ENCODE results near the gene GMPR.
A peak's percentile ranks its signal among the peaks of the same experiment; 100 is the strongest.

The GMPR gene

DNA sequence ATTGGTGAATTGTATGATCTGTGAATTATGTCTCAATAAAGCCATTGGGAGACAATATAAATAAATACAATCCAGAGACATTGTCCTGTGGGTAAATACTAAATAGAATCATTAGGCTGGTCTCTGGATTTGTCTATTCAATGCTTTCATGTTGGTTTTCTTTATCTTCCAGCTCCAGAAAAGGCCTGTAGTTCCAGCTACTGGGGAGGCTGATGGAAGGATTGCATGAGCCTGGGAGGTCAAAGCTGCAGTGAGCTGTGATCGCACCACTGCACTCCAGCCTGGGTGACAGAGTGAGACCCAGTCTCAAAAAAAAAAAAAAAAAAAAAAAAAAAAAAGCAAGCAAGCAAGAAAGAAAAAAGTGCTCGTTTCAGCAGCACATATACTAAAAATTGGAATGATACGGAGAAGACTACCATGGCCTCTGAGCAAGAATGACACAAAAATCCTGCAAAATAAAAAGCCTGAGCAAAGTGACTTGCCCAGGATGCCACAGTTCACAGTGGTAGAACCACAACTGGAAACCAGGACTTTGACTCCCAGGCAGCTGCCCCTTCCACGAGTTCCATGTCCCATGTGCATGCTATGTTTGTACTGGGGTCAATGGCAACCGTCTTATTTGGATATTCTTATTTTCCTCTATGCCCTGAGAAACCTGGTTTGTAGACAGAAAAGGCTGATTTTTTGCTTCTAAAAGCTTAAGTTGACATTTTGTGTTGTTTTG, 33.6 kb upstream of the GMPR start:
- H3K23ac ChIP-seq (ENCODE audit: low read length): no peak overlapping the region
- no peak overlapping the region for H2BK120ac ChIP-seq (ENCODE audit: insufficient read depth, low read length, poor library complexity)
- H2BK12ac ChIP-seq (ENCODE audit: low read length): no peak overlapping the region
- no peak overlapping the region for H2BK5ac ChIP-seq (ENCODE audit: low read depth, low read length, poor library complexity)
- H3K4me2 ChIP-seq (ENCODE audit: low read length): no peak overlapping the region
- no CpG with 5 or more reads among the region's 5 CpGs for WGBS (ENCODE audit: extremely low coverage, insufficient coverage, insufficient read length)
- H3K4me3 ChIP-seq (ENCODE audit: low read depth, low read length): no peak overlapping the region
- no peak overlapping the region for H4K91ac ChIP-seq (ENCODE audit: low read depth, low read length)
- H3K9me3 ChIP-seq (ENCODE audit: insufficient read depth, low read depth, low read length): no peaks in the 10 kb centered on the region
- H2AFZ ChIP-seq (ENCODE audit: insufficient read depth, low read length, poor library complexity): no peak overlapping the region
- no peaks in the 10 kb centered on the region for H3K36me3 ChIP-seq (ENCODE audit: control insufficient read depth in 1 of 2, insufficient read depth in 2 of 2, low read length in 2 of 2)
- no peak for DNase-seq
- H3K4me1 ChIP-seq (ENCODE audit: control insufficient read depth in 1 of 2, insufficient read depth in 2 of 2, low read length in 2 of 2): peaks cover 0 to 2% of the 10 kb centered on the region in 2 experiments
- no peak overlapping the region for H3K9ac ChIP-seq (ENCODE audit: low read length)
- H3K27me3 ChIP-seq (ENCODE audit: insufficient read depth, low read length): no peaks in the 10 kb centered on the region
- no peaks in the 10 kb centered on the region for H3K79me2 ChIP-seq (ENCODE audit: control insufficient read depth, insufficient read depth, low read length, poor library complexity)
- H4K8ac ChIP-seq (ENCODE audit: low read depth, low read length): no peak overlapping the region
- H4K12ac ChIP-seq (ENCODE audit: low read depth, low read length): no peak overlapping the region
- H3K79me1 ChIP-seq (ENCODE audit: low read length): no peaks in the 10 kb centered on the region
- no peak overlapping the region for H2AK5ac ChIP-seq (ENCODE audit: low read length)
- no peak overlapping the region for H3K27ac ChIP-seq (ENCODE audit: low read depth, low read length)
- H3K14ac ChIP-seq (ENCODE audit: low read length): no peak overlapping the region
- H3K18ac ChIP-seq (ENCODE audit: low read length): no peak overlapping the region
- H3K4ac ChIP-seq (ENCODE audit: low read depth, low read length): no peak overlapping the region

DNA sequence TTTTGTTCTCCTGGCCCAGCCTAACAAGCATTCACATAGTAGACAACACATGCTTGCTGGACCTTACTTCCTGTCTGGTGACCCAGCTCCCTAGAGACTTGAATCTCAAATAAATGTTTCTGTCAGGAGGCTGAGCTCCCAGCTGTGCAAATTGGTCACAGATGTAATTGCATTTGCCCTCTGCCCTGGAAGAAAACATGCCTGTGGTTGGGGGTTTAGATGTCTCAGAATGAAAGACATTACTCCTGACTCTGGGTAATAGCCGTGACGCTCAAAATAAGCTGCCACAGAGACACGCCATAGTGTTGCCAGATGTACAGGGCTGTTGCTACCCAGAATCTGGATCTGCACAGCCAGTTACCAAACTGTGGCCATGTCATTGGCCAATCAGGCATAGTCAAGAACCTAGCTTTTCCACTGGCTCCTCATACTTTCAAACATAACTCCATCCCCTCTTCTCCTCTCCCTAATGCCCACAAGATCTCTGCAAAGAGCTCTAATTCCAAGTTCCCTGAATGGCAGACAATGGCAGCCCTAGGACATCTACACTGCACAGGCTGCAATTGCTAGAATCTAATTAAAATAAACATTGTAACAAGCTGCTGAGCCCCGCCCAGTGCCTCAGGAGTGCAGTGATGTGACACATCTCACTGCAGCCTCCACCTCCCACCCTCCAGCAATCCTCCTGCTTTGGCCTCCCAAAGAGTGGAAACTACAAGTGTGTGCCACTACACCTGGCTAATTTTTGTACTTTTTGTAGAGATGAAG, 32.8 kb upstream of the GMPR start:
- no peak for DNase-seq
- H2BK120ac ChIP-seq (ENCODE audit: insufficient read depth, low read length, poor library complexity): peak overlapping the region; percentile 41
- no peak overlapping the region for H3K4me2 ChIP-seq (ENCODE audit: low read length)
- H4K91ac ChIP-seq (ENCODE audit: low read depth, low read length): peak overlapping the region; percentile 55
- no peak overlapping the region for H3K4me3 ChIP-seq (ENCODE audit: low read depth, low read length)
- no peak overlapping the region for H3K14ac ChIP-seq (ENCODE audit: low read length)
- H2AFZ ChIP-seq (ENCODE audit: insufficient read depth, low read length, poor library complexity): no peak overlapping the region
- no peaks in the 10 kb centered on the region for H3K27me3 ChIP-seq (ENCODE audit: insufficient read depth, low read length)
- H3K36me3 ChIP-seq (ENCODE audit: control insufficient read depth in 1 of 2, insufficient read depth in 2 of 2, low read length in 2 of 2): no peaks in the 10 kb centered on the region
- H3K79me1 ChIP-seq (ENCODE audit: low read length): no peaks in the 10 kb centered on the region
- H4K12ac ChIP-seq (ENCODE audit: low read depth, low read length): peak overlapping the region; percentile 46
- H3K4ac ChIP-seq (ENCODE audit: low read depth, low read length): no peak overlapping the region
- H4K8ac ChIP-seq (ENCODE audit: low read depth, low read length): no peak overlapping the region
- H2BK5ac ChIP-seq (ENCODE audit: low read depth, low read length, poor library complexity): no peak overlapping the region
- H3K9ac ChIP-seq (ENCODE audit: low read length): no peak overlapping the region
- no CpG with 5 or more reads among the region's 4 CpGs for WGBS (ENCODE audit: extremely low coverage, insufficient coverage, insufficient read length)
- no peak overlapping the region for H3K23ac ChIP-seq (ENCODE audit: low read length)
- H2BK12ac ChIP-seq (ENCODE audit: low read length): peak overlapping the region; percentile 52
- H3K9me3 ChIP-seq (ENCODE audit: insufficient read depth, low read depth, low read length): no peaks in the 10 kb centered on the region
- no peaks in the 10 kb centered on the region for H3K79me2 ChIP-seq (ENCODE audit: control insufficient read depth, insufficient read depth, low read length, poor library complexity)
- no peak overlapping the region for H3K18ac ChIP-seq (ENCODE audit: low read length)
- H3K27ac ChIP-seq (ENCODE audit: low read depth, low read length): no peak overlapping the region
- no peak overlapping the region for H2AK5ac ChIP-seq (ENCODE audit: low read length)
- H3K4me1 ChIP-seq (ENCODE audit: control insufficient read depth in 1 of 2, insufficient read depth in 2 of 2, low read length in 2 of 2): peaks cover 0 to 2% of the 10 kb centered on the region in 2 experiments

DNA sequence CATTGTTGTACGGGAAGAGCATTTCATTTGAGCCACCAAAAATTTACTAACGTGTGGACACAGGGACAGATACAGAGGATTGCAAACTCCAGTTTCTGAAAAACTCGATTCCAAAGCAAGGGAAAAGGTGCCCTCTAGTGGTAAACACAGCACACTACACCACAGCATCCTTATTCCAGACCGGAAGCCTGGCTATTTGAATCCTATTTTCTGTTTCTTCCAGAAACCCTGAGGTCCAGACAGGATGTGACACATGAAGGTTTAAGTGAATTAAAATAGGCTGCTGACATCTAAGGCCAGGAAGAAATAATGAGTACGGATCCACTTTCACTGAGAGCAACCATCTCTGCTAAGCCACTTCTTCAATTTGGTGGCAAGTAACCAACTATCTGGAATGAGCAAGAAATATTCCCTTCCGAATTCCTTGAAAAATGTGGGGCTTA, 31.8 kb upstream of the GMPR start:
- Histone ChIP-seq H2BK12ac (ENCODE audit: low read length) (no peak overlapping the region), H3K4me1 (ENCODE audit: control insufficient read depth in 1 of 2, insufficient read depth in 2 of 2, low read length in 2 of 2) (peaks cover 0 to 2% of the 10 kb centered on the region in 2 experiments), H4K91ac (ENCODE audit: low read depth, low read length) (no peak overlapping the region), H3K27ac (ENCODE audit: low read depth, low read length) (no peak overlapping the region), H4K12ac (ENCODE audit: low read depth, low read length) (no peak overlapping the region), H3K36me3 (ENCODE audit: control insufficient read depth in 1 of 2, insufficient read depth in 2 of 2, low read length in 2 of 2) (no peaks in the 10 kb centered on the region), H3K23ac (ENCODE audit: low read length) (no peak overlapping the region), H3K27me3 (ENCODE audit: insufficient read depth, low read length) (no peaks in the 10 kb centered on the region), H3K4me2 (ENCODE audit: low read length) (no peak overlapping the region), H3K9ac (ENCODE audit: low read length) (no peak overlapping the region), H2AFZ (ENCODE audit: insufficient read depth, low read length, poor library complexity) (no peak overlapping the region), H3K14ac (ENCODE audit: low read length) (no peak overlapping the region), H2AK5ac (ENCODE audit: low read length) (no peak overlapping the region), H2BK120ac (ENCODE audit: insufficient read depth, low read length, poor library complexity) (no peak overlapping the region), H3K4ac (ENCODE audit: low read depth, low read length) (no peak overlapping the region), H3K79me2 (ENCODE audit: control insufficient read depth, insufficient read depth, low read length, poor library complexity) (no peaks in the 10 kb centered on the region), H4K8ac (ENCODE audit: low read depth, low read length) (no peak overlapping the region), H3K9me3 (ENCODE audit: insufficient read depth, low read depth, low read length) (no peaks in the 10 kb centered on the region), H3K4me3 (ENCODE audit: low read depth, low read length) (no peak overlapping the region), H2BK5ac (ENCODE audit: low read depth, low read length, poor library complexity) (no peak overlapping the region), H3K18ac (ENCODE audit: low read length) (no peak overlapping the region), H3K79me1 (ENCODE audit: low read length) (no peaks in the 10 kb centered on the region)
- WGBS (ENCODE audit: extremely low coverage, insufficient coverage, insufficient read length): no CpG with 5 or more reads among the region's 6 CpGs
- DNase-seq: peak; percentile 63 to 87

DNA sequence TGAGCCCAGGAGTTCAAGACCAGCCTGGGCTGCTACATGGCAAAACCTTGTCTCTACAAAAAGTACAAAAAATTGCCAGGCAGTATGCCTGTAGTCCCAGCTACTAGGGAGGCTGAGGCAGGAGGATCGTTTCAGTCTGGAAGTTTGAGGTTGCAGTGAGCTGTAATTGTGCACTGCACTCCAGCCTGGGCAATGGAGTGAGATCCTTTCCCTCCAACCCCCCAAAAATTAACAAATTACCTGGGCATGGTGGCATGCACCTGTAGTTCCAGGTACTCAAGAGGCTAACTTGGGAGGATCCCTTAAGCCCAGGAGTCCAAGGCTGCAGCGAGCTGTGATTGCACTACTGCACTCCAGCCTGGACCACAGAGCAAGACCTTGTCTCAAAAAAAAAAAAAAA, 29.4 kb upstream of the GMPR start:
- Histone ChIP-seq H3K4me1 (ENCODE audit: control insufficient read depth in 1 of 2, insufficient read depth in 2 of 2, low read length in 2 of 2) (peaks cover 0 to 2% of the 10 kb centered on the region in 2 experiments), H3K4ac (ENCODE audit: low read depth, low read length) (no peak overlapping the region), H3K79me2 (ENCODE audit: control insufficient read depth, insufficient read depth, low read length, poor library complexity) (no peaks in the 10 kb centered on the region), H3K27ac (ENCODE audit: low read depth, low read length) (no peak overlapping the region), H2BK12ac (ENCODE audit: low read length) (no peak overlapping the region), H4K12ac (ENCODE audit: low read depth, low read length) (no peak overlapping the region), H3K4me3 (ENCODE audit: low read depth, low read length) (no peak overlapping the region), H3K23ac (ENCODE audit: low read length) (no peak overlapping the region), H4K8ac (ENCODE audit: low read depth, low read length) (no peak overlapping the region), H3K18ac (ENCODE audit: low read length) (no peak overlapping the region), H2AK5ac (ENCODE audit: low read length) (no peak overlapping the region), H2BK120ac (ENCODE audit: insufficient read depth, low read length, poor library complexity) (no peak overlapping the region), H3K9me3 (ENCODE audit: insufficient read depth, low read depth, low read length) (no peaks in the 10 kb centered on the region), H2BK5ac (ENCODE audit: low read depth, low read length, poor library complexity) (no peak overlapping the region), H3K27me3 (ENCODE audit: insufficient read depth, low read length) (no peaks in the 10 kb centered on the region), H3K9ac (ENCODE audit: low read length) (no peak overlapping the region), H3K4me2 (ENCODE audit: low read length) (no peak overlapping the region), H3K79me1 (ENCODE audit: low read length) (no peaks in the 10 kb centered on the region), H4K91ac (ENCODE audit: low read depth, low read length) (no peak overlapping the region), H2AFZ (ENCODE audit: insufficient read depth, low read length, poor library complexity) (no peak overlapping the region), H3K14ac (ENCODE audit: low read length) (no peak overlapping the region), H3K36me3 (ENCODE audit: control insufficient read depth in 1 of 2, insufficient read depth in 2 of 2, low read length in 2 of 2) (no peaks in the 10 kb centered on the region)
- DNase-seq: no peak
- no CpG with 5 or more reads among the region's 2 CpGs for WGBS (ENCODE audit: extremely low coverage, insufficient coverage, insufficient read length)

Measured in trophoblast cell (in vitro differentiated cells and primary cell).